ENCODE data around the gene MARVELD3. TPM values are rescaled to one million over a fixed set of nuclear protein-coding genes. Genes with fewer than 3 reads are reported as not detected.
"Not testable (repeated sequence)": the region's sequence is repeated elsewhere in the genome, so short reads cannot be mapped to it uniquely, and the experiment has no call there.

Gene MARVELD3
- total and polyA plus RNA-seq, 7 donors: 0.01 to 0.10 TPM; not detected in 5

- TF ChIP-seq CTCF (IDR thresholded peaks at IDR 0.05): no peak
- no peaks in the 10 kb centered on the region for H3K9me3 ChIP-seq
- ATAC-seq (no peak), DNase-seq (no peak)
- H3K4me1 ChIP-seq: no peaks in the 10 kb centered on the region
- H3K4me3 ChIP-seq: no peak overlapping the region
- no peaks in the 10 kb centered on the region for H3K36me3 ChIP-seq (ENCODE audit: insufficient read depth in 1 of 2, low read depth in 1 of 2)
- intact Hi-C loops (cut with DNase I): no loop called here
- peaks cover 0 to 10% (median 0%) of the 10 kb centered on the region in 3 donors for H3K27me3 ChIP-seq (ENCODE audit: insufficient read depth in 3 of 3, low read length in 2 of 3)
- 77 to 81% (median 79%) methylated on average over 4 of the region's 4 CpGs for WGBS, 3 donors
- no peak overlapping the region for H3K27ac ChIP-seq
These were observed 35.4 kb upstream of the MARVELD3 start for GRCh38 chr16:71590584-71590983.

- Histone ChIP-seq H3K4me1 (no peaks in the 10 kb centered on the region), H3K4me3 (no peak overlapping the region), H3K9me3 (no peaks in the 10 kb centered on the region), H3K36me3 (ENCODE audit: insufficient read depth in 1 of 2, low read depth in 1 of 2) (no peaks in the 10 kb centered on the region), H3K27me3 (ENCODE audit: insufficient read depth in 3 of 3, low read length in 2 of 3) (peaks cover 0 to 7% (median 0%) of the 10 kb centered on the region in 3 donors), H3K27ac (no peak overlapping the region)
- no peak for DNase-seq
- ATAC-seq: no peak
- WGBS, 3 donors: 61 to 64% (median 63%) methylated on average over 2 of the region's 3 CpGs
- TF ChIP-seq CTCF (IDR thresholded peaks at IDR 0.05): no peak
- intact Hi-C loops (cut with DNase I): no loop called here
These were observed 34.1 kb upstream of the MARVELD3 start for GRCh38 chr16:71591917-71592316.

GRCh38 chr16:71593048-71593999 lies 32.7 kb upstream of the MARVELD3 start:
- no peak for DNase-seq
- no peak for TF ChIP-seq CTCF (IDR thresholded peaks at IDR 0.05)
- Histone ChIP-seq H3K9me3 (no peaks in the 10 kb centered on the region), H3K4me3 (no peak overlapping the region), H3K27me3 (ENCODE audit: insufficient read depth in 3 of 3, low read length in 2 of 3) (peaks cover 0 to 7% (median 0%) of the 10 kb centered on the region in 3 donors), H3K27ac (no peak overlapping the region), H3K4me1 (no peaks in the 10 kb centered on the region), H3K36me3 (ENCODE audit: insufficient read depth in 1 of 2, low read depth in 1 of 2) (no peaks in the 10 kb centered on the region)
- intact Hi-C loops (cut with DNase I): no loop called here
- WGBS, 3 donors: 66 to 84% (median 80%) methylated on average over 3 of the region's 3 CpGs
- no peak for ATAC-seq

GRCh38 chr16:71594000-71594646 lies 31.9 kb upstream of the MARVELD3 start:
- intact Hi-C loops (cut with DNase I): no loop called here
- WGBS, 3 donors: 78 to 81% (median 78%) methylated on average over 5 of the region's 5 CpGs
- Histone ChIP-seq H3K4me3 (no peak overlapping the region), H3K4me1 (no peaks in the 10 kb centered on the region), H3K27me3 (ENCODE audit: insufficient read depth in 3 of 3, low read length in 2 of 3) (peaks cover 0 to 7% (median 0%) of the 10 kb centered on the region in 3 donors), H3K9me3 (no peaks in the 10 kb centered on the region), H3K27ac (no peak overlapping the region), H3K36me3 (ENCODE audit: insufficient read depth in 1 of 2, low read depth in 1 of 2) (no peaks in the 10 kb centered on the region)
- DNase-seq (no peak), ATAC-seq (no peak)
- TF ChIP-seq CTCF (IDR thresholded peaks at IDR 0.05): no peak

GRCh38 chr16:71595340-71595826 lies 30.6 kb upstream of the MARVELD3 start:
- DNase-seq; intact Hi-C loops (cut with DNase I); H3K27me3 ChIP-seq (ENCODE audit: insufficient read depth in 3 of 3, low read length in 2 of 3); ATAC-seq; H3K36me3 ChIP-seq (ENCODE audit: insufficient read depth in 1 of 2, low read depth in 1 of 2); H3K4me1 ChIP-seq; H3K9me3 ChIP-seq; H3K4me3 ChIP-seq; H3K27ac ChIP-seq: not testable (repeated sequence)
- 81 to 92% (median 84%) methylated on average over 5 to 7 of the region's 7 CpGs for WGBS, 3 donors

GRCh38 chr16:71598426-71598825 lies 27.6 kb upstream of the MARVELD3 start:
- H3K9me3 ChIP-seq; ATAC-seq; intact Hi-C loops (cut with DNase I); DNase-seq; H3K27me3 ChIP-seq (ENCODE audit: insufficient read depth in 3 of 3, low read length in 2 of 3); H3K27ac ChIP-seq; H3K4me1 ChIP-seq; H3K4me3 ChIP-seq; H3K36me3 ChIP-seq (ENCODE audit: insufficient read depth in 1 of 2, low read depth in 1 of 2): not testable (repeated sequence)
- 44 to 55% (median 55%) methylated on average over 2 of the region's 2 CpGs for WGBS, 3 donors

All from psoas muscle (tissue), 8 donors.